K562 (cell line): ENCODE measurements around the gene AFF3. TPM values are rescaled to one million over a fixed set of nuclear protein-coding genes. Genes with fewer than 3 reads are reported as not detected.

Source experiments
- ATAC-seq: fragments of 200-7000 bp; cut with Tn5 transposase; 3 replicates; pipeline ENCODE4 v1.9.1; 2020; ENCODE audit warnings: moderate library complexity
- BruUV-seq: library from RNA; stranded (reverse); fragments of 400-500 nt; replicated peaks from 2 replicates; lab custom pipeline; 2021; lab: Mats Ljungman, UMichigan
- CTCF ChIA-PET: fragments of 300-600 bp; formaldehyde crosslinking; extraction: SDS; loops from one replicate; lab custom pipeline; 2021; ENCODE audit warnings: low intra/inter-chr PET ratio; lab: Yijun Ruan, JAX
- POLR2A ChIA-PET: fragments of 300-600, 350-650 bp; sonication (Branson Sonifier 250); formaldehyde crosslinking; extraction: SDS; loops from one replicate; lab custom pipeline; 2021; ENCODE audit warnings: antibody characterized with exemption, inconsistent platforms; lab: Yijun Ruan, JAX
- DNase-seq, 4 experiments: peaks; one replicate each; pipeline versions ENCODE4 v3.0.0 to v3.0.0-alpha.2; 2011 to 2018; ENCODE audit warnings: low spot score in 3 of 4, mixed read lengths in 3 of 4; ENCODE audit errors: extremely low read depth in 1 of 4
- FAIRE-seq: peaks from 2 replicates; lab custom pipeline; 2011; peaks lifted over from hg19 to GRCh38; lab: Jason Lieb, UNC
- H2AFZ ChIP-seq: 2 replicates; pipeline ENCODE4 v1.6.0; 2011; ENCODE audit warnings: low read depth, low read length, control low read depth, inconsistent platforms
- H3K27ac ChIP-seq: fragments of 200-600 bp; 3 replicates; pipeline ENCODE4 v1.8.0; 2011; ENCODE audit warnings: low read depth, mild to moderate bottlenecking, control low read depth, inconsistent platforms, low read length, moderate library complexity, mixed read lengths; ENCODE audit errors: extremely low read depth
- H3K27me3 ChIP-seq, 2 experiments: fragments of 300-600 bp in 1 of 2; 2 replicates in 1 of 2; 3 replicates in 1 of 2; pipeline versions ENCODE4 v1.6.0 to v1.8.0; 2011; ENCODE audit warnings: inconsistent platforms in 2 of 2, low read length in 2 of 2, mild to moderate bottlenecking in 1 of 2, mixed read lengths in 1 of 2, moderate library complexity in 1 of 2; ENCODE audit not compliant: control insufficient read depth in 2 of 2, insufficient read depth in 2 of 2
- H3K36me3 ChIP-seq: fragments of 300-600 bp; 3 replicates; pipeline ENCODE4 v1.8.0; 2011; ENCODE audit warnings: mild to moderate bottlenecking, low read length, inconsistent platforms; ENCODE audit not compliant: control insufficient read depth, insufficient read depth
- H3K4me1 ChIP-seq, 2 experiments: fragments of 200-600 bp in 1 of 2; replicated peaks in 1 of 2; 2 replicates in 1 of 2; 3 replicates in 1 of 2; pipeline versions ENCODE4 v1.5.1 to v1.8.0; 2011; ENCODE audit warnings: inconsistent platforms in 2 of 2, low read length in 2 of 2, mild to moderate bottlenecking in 1 of 2, mixed read lengths in 1 of 2, moderate library complexity in 1 of 2; ENCODE audit not compliant: control insufficient read depth in 2 of 2, insufficient read depth in 2 of 2
- H3K4me2 ChIP-seq: 2 replicates; pipeline ENCODE4 v1.6.1; 2011; ENCODE audit warnings: low read length, control low read depth, inconsistent platforms, mixed read lengths; ENCODE audit not compliant: insufficient read depth
- H3K4me3 ChIP-seq: fragments of 200-600 bp; sonication (generic), shearing (Covaris generic); 2 replicates; pipeline ENCODE4 v1.5.1; 2016; ENCODE audit warnings: control low read depth, inconsistent platforms
- H3K79me2 ChIP-seq: fragments of 200-600 bp; 3 replicates; pipeline ENCODE4 v1.8.0; 2011; ENCODE audit warnings: low read length, inconsistent platforms; ENCODE audit not compliant: control insufficient read depth, insufficient read depth
- H3K9ac ChIP-seq, 2 experiments: 2 replicates each; pipeline versions ENCODE4 v1.6.0 to v1.6.1; 2011; ENCODE audit warnings: low read depth in 2 of 2, low read length in 2 of 2, control low read depth in 1 of 2, inconsistent platforms in 1 of 2, mild to moderate bottlenecking in 1 of 2, mixed read lengths in 1 of 2; ENCODE audit not compliant: insufficient read depth in 1 of 2
- H3K9me1 ChIP-seq: one replicate; pipeline ENCODE4 v1.6.0; 2011; ENCODE audit warnings: inconsistent platforms, mild to moderate bottlenecking, low read length, moderate library complexity; ENCODE audit not compliant: control insufficient read depth, insufficient read depth
- H3K9me3 ChIP-seq: replicated peaks from 2 replicates; pipeline ENCODE4 v1.5.1; 2011; ENCODE audit warnings: low read depth, low read length, inconsistent platforms; ENCODE audit not compliant: control insufficient read depth, insufficient read depth
- H4K20me1 ChIP-seq: replicated peaks from 2 replicates; pipeline ENCODE4 v1.6.1; 2011; ENCODE audit warnings: low read length, inconsistent platforms, mixed read lengths; ENCODE audit not compliant: control insufficient read depth, insufficient read depth
- ATF1 ChIP-seq, 2 experiments: fragments of 450-650 bp in 1 of 2; IDR thresholded peaks; 2 replicates each; pipeline ENCODE4 v1.6.1; 2016; ENCODE audit warnings: missing compliant biosample characterization in 1 of 2, missing genetic modification characterization in 1 of 2
- ATF6 ChIP-seq: sonication (generic); formaldehyde crosslinking; IDR thresholded peaks from 2 replicates; pipeline ENCODE4 v1.4.0; 2020; ENCODE audit warnings: mild to moderate bottlenecking, missing genetic modification reagents
- CEBPB ChIP-seq: fragments of 450-650 bp; IDR thresholded peaks from 2 replicates; pipeline ENCODE4 v1.6.1; 2016; ENCODE audit warnings: missing genetic modification characterization, missing compliant biosample characterization
- KAT7 ChIP-seq: sonication (generic); formaldehyde crosslinking; IDR thresholded peaks from 2 replicates; pipeline ENCODE4 v1.8.0; 2022; ENCODE audit warnings: missing genetic modification reagents, mild to moderate bottlenecking, borderline replicate concordance
- WGBS: fragments of 100-300 bp; shearing (Covaris generic); methylation state at CpG from one replicate; pipeline ENCODE4 v1.1.6; 2016; ENCODE audit warnings: low coverage, mixed read lengths; ENCODE audit not compliant: insufficient coverage; ENCODE audit errors: missing lambda C conversion rate; 5-methylcytosine and 5-hydroxymethylcytosine counted together
- in situ Hi-C: fragments of 300-500 bp; cut with MboI; formaldehyde crosslinking; loops from 4 replicates; pipeline ENCODE4 v1.15.0; 2018; ENCODE audit warnings: inconsistent platforms, mixed read lengths
- intact Hi-C: fragments of 100-400 bp; cut with micrococcal nuclease; formaldehyde crosslinking; loops from 2 replicates; pipeline ENCODE4 v1.14.2; 2022
- polyA plus RNA-seq, 8 experiments: library from polyadenylated mRNA; depleted of rRNA in 4 of 8; stranded (reverse) in 5 of 8; unstranded in 3 of 8; fragments of >200 nt; fragmentation: Nextera tagmentation in 2 of 8; fragmentation: Illumina TruSeq in 1 of 8; extraction: Ambion mirVana in 2 of 8; extraction: Trizol in 1 of 8; gene quantifications; 2 replicates each; pipeline versions ENCODE4 v1.2.1 to v1.2.3, GENCODE V29; 2011 to 2014; ENCODE audit warnings: inconsistent platforms in 1 of 8, missing spikeins in 1 of 8
- total RNA-seq, 7 experiments: library from RNA; depleted of rRNA in 6 of 7; stranded (reverse); fragments of >200 nt in 6 of 7; fragmentation: Illumina TruSeq in 2 of 7; extraction: Trizol in 2 of 7; gene quantifications; 2 replicates each; pipeline versions ENCODE4 v1.2.1 to v1.2.3, GENCODE V29; 2011 to 2021; ENCODE audit warnings: low replicate concordance in 1 of 7

The AFF3 gene
- total and polyA plus RNA-seq, 9 of the 15 experiments (the other 6 are each of a cell fraction or from before 2014, with no cell fraction given) = 0.02 to 0.11 TPM; not detected in 7

GRCh38 chr2:99640635-99641151, 501.7 kb downstream of the AFF3 start:
- POLR2A ChIA-PET = no interaction called here
- no peaks in the 10 kb centered on the region for H3K9me1 ChIP-seq
- H3K4me3 ChIP-seq = no peak overlapping the region
- intact Hi-C loops = no loop called here
- peaks cover 4 to 25% of the 10 kb centered on the region in 2 experiments; a peak in 3 of 5 replicates for H3K27me3 ChIP-seq
- no peak overlapping the region for H3K9ac ChIP-seq
- WGBS = 9% methylated on average over 5 of the region's 5 CpGs
- no peaks in the 10 kb centered on the region for H3K9me3 ChIP-seq
- H3K36me3 ChIP-seq = no peaks in the 10 kb centered on the region
- TF ChIP-seq KAT7 (CRISPR knock-in tag) (no peak), ATF6 (no peak), CEBPB (tag) (no peak), ATF1 (CRISPR knock-in tag; IDR thresholded peaks at IDR 0.05) (no peak), ATF1 (tag; IDR thresholded peaks at IDR 0.05) (no peak)
- TF ChIP-seq, all 486 proteins: peak for 0
- DNase-seq = no peak
- CTCF ChIA-PET = no interaction called here
- no peak for ATAC-seq
- H3K27ac ChIP-seq = no peak overlapping the region
- no peak for FAIRE-seq
- H3K4me1 ChIP-seq = peaks cover 6 to 7% of the 10 kb centered on the region in 2 experiments; a peak in 3 of 5 replicates
- no TSS peak for BruUV-seq
- H3K79me2 ChIP-seq = no peaks in the 10 kb centered on the region
- no peak overlapping the region for H3K4me2 ChIP-seq
- H4K20me1 ChIP-seq = no peaks in the 10 kb centered on the region; the same call in 1 of the 2 replicates
- in situ Hi-C loops = no loop called here
- no peak overlapping the region for H2AFZ ChIP-seq
